Measurements from ENCODE around the gene ARHGAP32.
"Not testable (repeated sequence)": the region's sequence is repeated elsewhere in the genome, so short reads cannot be mapped to it uniquely, and the experiment has no call there.

ARHGAP32 gene

GRCh38 chr11:129012880-129013279 lies 179.2 kb downstream of the ARHGAP32 start:
- no peak overlapping the region for H3K27ac ChIP-seq
- H3K4me1 ChIP-seq = no peaks in the 10 kb centered on the region
- no peak for TF ChIP-seq Cebpa-rat (IDR thresholded peaks at IDR 0.05)
- no peak overlapping the region for H3K4me2 ChIP-seq
- H3K36me3 ChIP-seq = peaks cover 0 to 5% (median 0%) of the 10 kb centered on the region in 11 experiments; a peak in 2 of 22 replicates
- H3K4me3 ChIP-seq = no peak overlapping the region
- H3K27me3 ChIP-seq = no peaks in the 10 kb centered on the region
- H4K20me1 ChIP-seq = no peaks in the 10 kb centered on the region
- H3K9me3 ChIP-seq (replicated peaks in 1 of 11) = peaks cover 0 to 6% (median 0%) of the 10 kb centered on the region in 11 experiments; a peak in 3 of 22 replicates
- H3K9ac ChIP-seq = no peak overlapping the region

- Histone ChIP-seq H3K4me2 (no peak overlapping the region), H3K27me3 (no peaks in the 10 kb centered on the region), H3K27ac (no peak overlapping the region), H3K36me3 (peaks cover 0 to 24% (median 8%) of the 10 kb centered on the region in 11 experiments; a peak in 8 of 22 replicates), H3K9ac (no peak overlapping the region), H3K4me1 (no peaks in the 10 kb centered on the region), H3K4me3 (no peak overlapping the region), H3K9me3 (replicated peaks in 1 of 11) (peaks cover 54 to 66% (median 56%) of the 10 kb centered on the region in 11 experiments), H4K20me1 (no peaks in the 10 kb centered on the region)
- no peak for TF ChIP-seq Cebpa-rat (IDR thresholded peaks at IDR 0.05)
Observed at GRCh38 chr11:129006161-129006560, 186.0 kb downstream of the ARHGAP32 start.

- H3K4me2 ChIP-seq = not testable (repeated sequence)
Observed at GRCh38 chr11:128999165-128999564, 193.0 kb downstream of the ARHGAP32 start.

GRCh38 chr11:128988242-128988970 lies 203.7 kb downstream of the ARHGAP32 start:
- H4K20me1 ChIP-seq = no peaks in the 10 kb centered on the region
- no peak for TF ChIP-seq Cebpa-rat (IDR thresholded peaks at IDR 0.05)
- peaks cover 0 to 6% (median 0%) of the 10 kb centered on the region in 11 experiments; a peak in 2 of 22 replicates for H3K36me3 ChIP-seq
- no peaks in the 10 kb centered on the region for H3K4me1 ChIP-seq
- H3K27me3 ChIP-seq = no peaks in the 10 kb centered on the region
- H3K9ac ChIP-seq = no peak overlapping the region
- no peak overlapping the region for H3K4me3 ChIP-seq
- H3K27ac ChIP-seq = no peak overlapping the region
- H3K4me2 ChIP-seq = no peak overlapping the region
- H3K9me3 ChIP-seq (replicated peaks in 1 of 11) = peaks cover 0 to 5% (median 0%) of the 10 kb centered on the region in 11 experiments; a peak in 1 of 22 replicates

More at GRCh38 chr11:128999165-128999564, 193.0 kb downstream of the ARHGAP32 start:
- H3K4me1 ChIP-seq, H4K20me1 ChIP-seq, H3K27ac ChIP-seq, H3K27me3 ChIP-seq, H3K9ac ChIP-seq: not testable (repeated sequence)
- peaks cover 60 to 67% (median 64%) of the 10 kb centered on the region in 11 experiments for H3K9me3 ChIP-seq (replicated peaks in 1 of 11)
- peaks cover 9 to 35% (median 22%) of the 10 kb centered on the region in 11 experiments; a peak in 20 of 22 replicates for H3K36me3 ChIP-seq
- peak overlapping the region in 1 of 10 experiments; percentile 15; a peak in 1 of 20 replicates for H3K4me3 ChIP-seq

- no peaks in the 10 kb centered on the region for H3K27me3 ChIP-seq
- H3K36me3 ChIP-seq = peaks cover 0 to 14% (median 4%) of the 10 kb centered on the region in 11 experiments; a peak in 7 of 22 replicates
- no peaks in the 10 kb centered on the region for H4K20me1 ChIP-seq
- H3K4me2 ChIP-seq = no peak overlapping the region
- no peaks in the 10 kb centered on the region for H3K4me1 ChIP-seq
- H3K9me3 ChIP-seq (replicated peaks in 1 of 11) = peaks cover 0 to 5% (median 0%) of the 10 kb centered on the region in 11 experiments; a peak in 1 of 22 replicates
- TF ChIP-seq Cebpa-rat (IDR thresholded peaks at IDR 0.05) = no peak
- H3K27ac ChIP-seq = no peak overlapping the region
- no peak overlapping the region for H3K4me3 ChIP-seq
- no peak overlapping the region for H3K9ac ChIP-seq
Observed at GRCh38 chr11:128985880-128986279, 206.2 kb downstream of the ARHGAP32 start.

GRCh38 chr11:128983023-128983422 lies 209.1 kb downstream of the ARHGAP32 start:
- peaks cover 0 to 28% (median 4%) of the 10 kb centered on the region in 11 experiments; a peak in 10 of 22 replicates for H3K36me3 ChIP-seq
- TF ChIP-seq Cebpa-rat (IDR thresholded peaks at IDR 0.05) = no peak
- H4K20me1 ChIP-seq = no peaks in the 10 kb centered on the region
- peaks cover 0 to 8% (median 0%) of the 10 kb centered on the region in 10 experiments; a peak in 2 of 20 replicates for H3K4me1 ChIP-seq
- no peak overlapping the region for H3K4me2 ChIP-seq
- no peak overlapping the region for H3K9ac ChIP-seq
- no peaks in the 10 kb centered on the region for H3K9me3 ChIP-seq (replicated peaks in 1 of 11)
- no peak overlapping the region for H3K27ac ChIP-seq
- H3K4me3 ChIP-seq = no peak overlapping the region
- no peaks in the 10 kb centered on the region for H3K27me3 ChIP-seq

- no peaks in the 10 kb centered on the region for H3K27me3 ChIP-seq
- no peak overlapping the region for H3K4me2 ChIP-seq
- H4K20me1 ChIP-seq = no peaks in the 10 kb centered on the region
- H3K36me3 ChIP-seq = peaks cover 0 to 44% (median 8%) of the 10 kb centered on the region in 11 experiments; a peak in 14 of 22 replicates
- no peak overlapping the region for H3K4me3 ChIP-seq
- no peak for TF ChIP-seq Cebpa-rat (IDR thresholded peaks at IDR 0.05)
- peaks cover 0 to 8% (median 0%) of the 10 kb centered on the region in 10 experiments; a peak in 2 of 20 replicates for H3K4me1 ChIP-seq
- H3K9ac ChIP-seq = no peak overlapping the region
- no peaks in the 10 kb centered on the region for H3K9me3 ChIP-seq (replicated peaks in 1 of 11)
- no peak overlapping the region for H3K27ac ChIP-seq
Observed at GRCh38 chr11:128981254-128981653, 210.9 kb downstream of the ARHGAP32 start.

- peaks cover 10 to 77% (median 45%) of the 10 kb centered on the region in 11 experiments; a peak in 21 of 22 replicates for H3K36me3 ChIP-seq
- H3K27me3 ChIP-seq = no peaks in the 10 kb centered on the region
- no peak overlapping the region for H3K27ac ChIP-seq
- H3K4me2 ChIP-seq = no peak overlapping the region
- no peaks in the 10 kb centered on the region for H3K9me3 ChIP-seq (replicated peaks in 1 of 11)
- peaks cover under 1 to 11% (median 7%) of the 10 kb centered on the region in 10 experiments; a peak in 14 of 20 replicates for H3K4me1 ChIP-seq
- no peaks in the 10 kb centered on the region for H4K20me1 ChIP-seq
- H3K4me3 ChIP-seq = no peak overlapping the region
- TF ChIP-seq Cebpa-rat (IDR thresholded peaks at IDR 0.05) = no peak
- no peak overlapping the region for H3K9ac ChIP-seq
Observed at GRCh38 chr11:128970598-128971190, 221.4 kb downstream of the ARHGAP32 start.

GRCh38 chr11:128968916-128969315 lies 223.2 kb downstream of the ARHGAP32 start:
- no peak overlapping the region for H3K4me2 ChIP-seq
- no peak overlapping the region for H3K9ac ChIP-seq
- peaks cover 10 to 59% (median 36%) of the 10 kb centered on the region in 11 experiments; a peak in 21 of 22 replicates for H3K36me3 ChIP-seq
- no peaks in the 10 kb centered on the region for H3K27me3 ChIP-seq
- H3K9me3 ChIP-seq (replicated peaks in 1 of 11) = no peaks in the 10 kb centered on the region
- no peak for TF ChIP-seq Cebpa-rat (IDR thresholded peaks at IDR 0.05)
- H3K27ac ChIP-seq = no peak overlapping the region
- peaks cover 5 to 18% (median 12%) of the 10 kb centered on the region in 10 experiments; a peak in 14 of 20 replicates for H3K4me1 ChIP-seq
- H4K20me1 ChIP-seq = no peaks in the 10 kb centered on the region
- no peak overlapping the region for H3K4me3 ChIP-seq
